Tibial artery (tissue), 4 donors: Measurements from ENCODE around the gene VILL.
A peak's percentile ranks its signal among the peaks of the same experiment; 100 is the strongest.

Experiments used
- DNase-seq, 2 donors: peaks; one replicate each; pipeline ENCODE4 v3.0.0-alpha.2; 2019
- H3K27ac ChIP-seq, 2 donors: fragments of 200-600 bp; sonication (generic) in 1 of 2; 1 replicate in 1 of 2; 2 replicates in 1 of 2; pipeline ENCODE4 v1.5.1; 2018 to 2019; ENCODE audit warnings: mild to moderate bottlenecking in 1 of 2
- H3K27me3 ChIP-seq, 2 donors: fragments of 200-600 bp; sonication (generic) in 1 of 2; one replicate each; pipeline versions ENCODE4 v1.5.1 to v1.6.0; 2016 to 2019
- H3K36me3 ChIP-seq, 3 donors: fragments of 200-600 bp; sonication (generic) in 2 of 3; one replicate each; pipeline ENCODE4 v1.5.1; 2016 to 2019; ENCODE audit warnings: mild to moderate bottlenecking in 2 of 3
- H3K4me1 ChIP-seq, 4 donors: fragments of 200-600 bp; sonication (generic) in 2 of 4; 1 replicate in 3 of 4; 2 replicates in 1 of 4; pipeline ENCODE4 v1.5.1; 2016 to 2019
- H3K4me3 ChIP-seq, 2 donors: fragments of 200-600 bp; sonication (generic) in 1 of 2; 1 replicate in 1 of 2; 2 replicates in 1 of 2; pipeline ENCODE4 v1.5.1; 2018 to 2019; ENCODE audit warnings: mild to moderate bottlenecking in 2 of 2
- H3K9me3 ChIP-seq, 3 donors: fragments of 200-600 bp; sonication (generic) in 1 of 3; one replicate each; pipeline ENCODE4 v1.5.1; 2016 to 2019
- CTCF ChIP-seq, 2 experiments: fragments of 200-600 bp in 1 of 2; fragments of 450-650 bp in 1 of 2; IDR thresholded peaks; one replicate each; pipeline ENCODE4 v1.5.1; 2017 to 2019; ENCODE audit warnings: antibody characterized with exemption in 2 of 2, mild to moderate bottlenecking in 1 of 2, moderate library complexity in 1 of 2
- intact Hi-C: fragments of 100-400 bp; cut with DNase I; formaldehyde crosslinking; loops from one replicate; pipeline ENCODE4 v1.15.0; 2023; ENCODE audit warnings: low total_unique reads

Gene VILL

DNA sequence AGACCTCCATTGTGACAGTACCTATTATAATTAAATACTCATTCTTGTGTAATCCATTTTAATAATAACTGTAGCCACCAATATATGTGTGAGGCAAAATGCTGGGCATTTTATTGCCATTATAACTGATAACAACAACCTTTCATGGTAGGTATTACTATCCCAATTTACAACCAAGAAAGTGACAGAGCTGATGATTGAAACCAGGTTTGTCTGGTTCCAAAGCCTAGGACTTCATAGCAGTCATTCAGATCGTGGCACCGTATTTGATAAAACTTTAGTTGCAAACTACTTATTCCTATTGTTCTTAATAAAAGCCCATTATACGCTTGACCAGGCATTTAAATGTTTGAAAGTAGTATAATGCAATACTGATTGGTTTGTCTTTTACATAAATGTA is 26.4 kb upstream of the VILL start:
- Histone ChIP-seq H3K36me3 (peaks cover 0 to 24% (median 0%) of the 10 kb centered on the region in 3 donors), H3K4me1 (peaks cover 0 to 29% (median 12%) of the 10 kb centered on the region in 4 donors), H3K9me3 (no peaks in the 10 kb centered on the region), H3K4me3 (no peak overlapping the region), H3K27ac (no peak overlapping the region), H3K27me3 (no peaks in the 10 kb centered on the region)
- TF ChIP-seq CTCF (IDR thresholded peaks at IDR 0.05), result no peak
- DNase-seq, result no peak
- intact Hi-C loops, result no loop called here

- intact Hi-C loops, result no loop called here
- no peak overlapping the region for H3K4me3 ChIP-seq
- H3K4me1 ChIP-seq, result peaks cover 0 to 32% (median 12%) of the 10 kb centered on the region in 4 donors
- no peaks in the 10 kb centered on the region for H3K9me3 ChIP-seq
- TF ChIP-seq CTCF (IDR thresholded peaks at IDR 0.05), result no peak
- DNase-seq, result no peak
- no peaks in the 10 kb centered on the region for H3K27me3 ChIP-seq
- H3K36me3 ChIP-seq, result peaks cover 0 to 30% (median 0%) of the 10 kb centered on the region in 3 donors
- no peak overlapping the region for H3K27ac ChIP-seq
These were observed 25.9 kb upstream of the VILL start for GRCh38 chr3:37964716-37965115.

GRCh38 chr3:37967260-37967881 is 23.2 kb upstream of the VILL start:
- Histone ChIP-seq H3K9me3 (no peaks in the 10 kb centered on the region), H3K4me1 (peaks cover 0 to 27% (median 6%) of the 10 kb centered on the region in 4 donors), H3K27me3 (no peaks in the 10 kb centered on the region), H3K36me3 (peaks cover 10 to 51% (median 15%) of the 10 kb centered on the region in 3 donors), H3K27ac (no peak overlapping the region), H3K4me3 (no peak overlapping the region)
- intact Hi-C loops, result loop anchor here (2.0 kb wide), 1 partner anchor 113 kb away; no protein-coding TSS in a partner anchor
- peak; percentile 68 to 81 for DNase-seq
- peak; percentile 83 to 84 for TF ChIP-seq CTCF (IDR thresholded peaks at IDR 0.05)

DNA sequence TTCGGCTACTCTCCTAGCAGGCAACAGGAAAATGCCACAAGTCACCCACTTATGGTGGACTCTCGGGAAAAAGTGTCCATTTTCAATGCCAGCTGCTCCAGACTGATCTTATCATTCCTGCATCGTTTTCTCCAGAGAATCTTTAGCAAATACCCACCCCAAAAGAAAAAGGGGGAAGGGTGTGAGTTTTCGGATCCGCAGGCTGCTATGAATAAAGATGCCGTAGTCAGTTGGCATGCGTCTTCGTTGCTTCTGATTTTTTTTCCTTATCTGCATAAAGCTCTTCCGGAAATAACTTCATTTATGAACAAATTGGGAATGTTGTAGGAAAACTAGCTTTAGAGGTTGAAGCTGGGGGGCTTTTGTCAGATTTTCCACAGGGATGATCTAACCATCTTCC is 22.4 kb upstream of the VILL start:
- peaks cover 17 to 60% (median 22%) of the 10 kb centered on the region in 3 donors for H3K36me3 ChIP-seq
- no peak for DNase-seq
- H3K27ac ChIP-seq, result no peak overlapping the region
- TF ChIP-seq CTCF (IDR thresholded peaks at IDR 0.05), result no peak
- H3K27me3 ChIP-seq, result no peaks in the 10 kb centered on the region
- intact Hi-C loops, result no loop called here
- H3K4me1 ChIP-seq, result peaks cover 0 to 19% (median 2%) of the 10 kb centered on the region in 4 donors
- H3K9me3 ChIP-seq, result no peaks in the 10 kb centered on the region
- H3K4me3 ChIP-seq, result no peak overlapping the region

DNA sequence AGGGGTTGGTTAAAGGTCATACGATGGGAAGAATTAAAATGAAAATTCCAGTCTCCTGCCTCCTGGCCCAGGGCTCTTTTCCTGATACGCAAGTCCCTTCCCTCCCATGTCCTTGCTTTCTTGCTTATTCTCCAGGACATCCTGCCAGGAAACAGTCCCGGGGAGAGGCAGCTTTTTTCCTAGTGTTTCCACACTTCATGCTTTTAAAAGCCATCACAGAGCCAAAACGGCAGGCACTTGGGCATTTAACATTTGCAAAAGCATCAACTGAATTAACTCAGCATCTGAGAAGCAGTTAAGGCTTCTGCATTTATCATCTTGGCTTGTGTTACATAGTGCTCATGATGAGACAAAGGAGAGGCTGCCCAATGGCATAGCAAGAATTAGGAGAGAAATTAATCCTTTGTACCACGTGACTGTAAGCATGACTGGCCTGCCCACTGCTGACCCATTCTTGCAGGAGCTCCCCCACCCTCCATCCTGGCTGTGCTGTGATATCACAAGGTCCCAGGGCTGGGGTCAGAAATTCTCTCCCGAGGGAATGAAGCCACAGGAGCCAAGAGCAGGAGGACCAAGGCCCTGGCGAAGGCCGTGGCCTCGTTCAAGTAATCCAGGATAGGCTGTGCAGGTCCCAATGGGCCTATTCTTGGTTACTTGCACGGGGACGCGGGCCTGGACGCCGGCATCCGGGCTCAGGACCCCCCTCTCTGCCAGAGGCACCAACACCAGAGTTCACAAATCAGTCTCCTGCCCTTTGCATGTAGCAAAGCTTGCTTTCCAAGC is 21.6 kb upstream of the VILL start:
- peak in 1 of 2 donors; percentile 65 for DNase-seq
- H3K36me3 ChIP-seq, result peaks cover 20 to 66% (median 30%) of the 10 kb centered on the region in 3 donors
- TF ChIP-seq CTCF (IDR thresholded peaks at IDR 0.05), result no peak
- intact Hi-C loops, result no loop called here
- peaks cover 0 to 18% (median 2%) of the 10 kb centered on the region in 4 donors for H3K4me1 ChIP-seq
- no peak overlapping the region for H3K27ac ChIP-seq
- no peaks in the 10 kb centered on the region for H3K27me3 ChIP-seq
- H3K4me3 ChIP-seq, result no peak overlapping the region
- H3K9me3 ChIP-seq, result no peaks in the 10 kb centered on the region
